Adrenal gland (tissue), 12 donors: ENCODE measurements around the gene RHBDL3. TPM values are rescaled to one million over a fixed set of nuclear protein-coding genes. Genes with fewer than 3 reads are reported as not detected.
"Not testable (repeated sequence)": the region's sequence is repeated elsewhere in the genome, so short reads cannot be mapped to it uniquely, and the experiment has no call there.

Experiments
- DNase-seq, 7 donors: peaks; one replicate each; pipeline ENCODE4 v3.0.0-alpha.2; 2019 to 2020
- H3K27ac ChIP-seq, 5 donors: fragments of 200-600 bp; sonication (generic) in 4 of 5; 1 replicate in 3 of 5; 2 replicates in 2 of 5; pipeline versions ENCODE4 v1.5.1 to v1.8.0; 2016 to 2020; ENCODE audit warnings: mild to moderate bottlenecking in 1 of 5
- H3K27me3 ChIP-seq: fragments of 200-600 bp; 2 replicates; pipeline ENCODE4 v1.8.0; 2021
- H3K36me3 ChIP-seq, 2 donors: fragments of 200-600 bp; replicated peaks in 1 of 2; 1 replicate in 1 of 2; 2 replicates in 1 of 2; pipeline versions ENCODE4 v1.5.1 to v1.8.0; 2018 to 2022
- H3K4me1 ChIP-seq, 2 donors: fragments of 200-600 bp; replicated peaks in 1 of 2; 1 replicate in 1 of 2; 2 replicates in 1 of 2; pipeline versions ENCODE4 v1.5.1 to v1.8.0; 2018 to 2021
- H3K4me3 ChIP-seq, 4 donors: fragments of 200-600 bp; sonication (generic) in 3 of 4; one replicate each; pipeline ENCODE4 v1.5.1; 2016 to 2018
- H3K9me3 ChIP-seq, 3 donors: fragments of 200-600 bp; sonication (generic) in 1 of 3; replicated peaks in 1 of 3; 1 replicate in 2 of 3; 2 replicates in 1 of 3; pipeline versions ENCODE4 v1.5.1 to v1.8.0; 2016 to 2021
- CTCF ChIP-seq, 6 experiments: fragments of 450-650 bp in 4 of 6; fragments of 200-600 bp in 2 of 6; sonication (generic) in 1 of 6; IDR thresholded peaks; 1 replicate in 5 of 6; 2 replicates in 1 of 6; pipeline versions ENCODE4 v1.5.1 to v1.8.0; 2016 to 2021; ENCODE audit warnings: antibody characterized with exemption in 6 of 6, mild to moderate bottlenecking in 2 of 6, moderate library complexity in 1 of 6
- POLR2A ChIP-seq, 2 donors: fragments of 450-650 bp; IDR thresholded peaks; one replicate each; pipeline ENCODE4 v1.6.1; 2017; ENCODE audit warnings: antibody characterized with exemption in 2 of 2, mild to moderate bottlenecking in 2 of 2, moderate library complexity in 1 of 2
- WGBS, 4 donors: extraction: QIAGEN DNeasy Blood & Tissue Kit in 2 of 4; methylation state at CpG; one replicate each; pipeline versions ENCODE4 v1.1.5 to v1.1.7; 2013 to 2017; 5-methylcytosine and 5-hydroxymethylcytosine counted together
- intact Hi-C, 2 donors: fragments of 100-400 bp; cut with DNase I; formaldehyde crosslinking; loops; one replicate each; pipeline versions ENCODE4 v1.14.1 to v1.15.0; 2022 to 2023
- polyA plus RNA-seq, 3 donors: library from polyadenylated mRNA; stranded (reverse); fragments of 200-250 nt in 2 of 3; fragments of 350-450 nt in 1 of 3; fragmentation: Illumina TruSeq in 1 of 3; extraction: RNeasy Lipid Tissue Mini Kit (QIAGEN cat#74804) in 1 of 3; gene quantifications; one replicate each; pipeline ENCODE4 v1.2.3, GENCODE V29; 2013 to 2014
- total RNA-seq, 9 donors: library from RNA; depleted of rRNA in 4 of 9; stranded (reverse); fragments of >200 nt in 4 of 9; fragments of 120-200 nt in 1 of 9; fragmentation: NEBNext Ultra II Directional in 1 of 9; extraction: Animal tissue kit (Norgen Biotek cat#: 25700) in 1 of 9; gene quantifications; one replicate each; pipeline versions ENCODE4 v1.1.0 to v1.2.4, GENCODE V29; 2013 to 2023
- donor health status: healthy with polysubstance abuse.
- donor health status: Bipolar disorder and iron deficiency.
- donor health status: DM: yes; HTN: yes; CAD: no.
- donor health status: DM: no; HTN: no; CAD: no.
- donor health status: DM: no; HTN: no; CAD: no.
- donor health status: DM: yes; HTN: yes; CAD: no.

The RHBDL3 gene
- total and polyA plus RNA-seq, 12 donors: 1.7 to 10.2 (median 5.1) TPM

DNA sequence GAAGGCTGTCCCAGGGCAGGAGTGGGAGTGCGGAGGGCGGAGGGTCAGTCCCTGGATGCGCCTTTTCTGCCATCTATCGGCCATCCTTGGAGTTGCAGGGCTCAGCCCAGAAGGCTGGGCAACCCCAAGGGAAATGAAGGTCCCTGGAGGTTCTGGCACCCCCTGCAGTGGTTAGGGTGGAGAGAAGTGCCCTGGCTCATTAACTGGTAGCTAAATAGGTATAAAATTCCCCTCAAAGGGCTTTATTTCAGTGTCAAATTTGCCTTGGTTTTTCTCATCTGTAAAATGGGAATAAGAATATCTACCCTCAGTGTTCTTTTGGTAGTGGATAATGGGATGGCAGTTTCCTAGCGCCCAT lies 53.9 kb downstream of the RHBDL3 start:
- no peaks in the 10 kb centered on the region for H3K9me3 ChIP-seq
- peaks cover 0 to 8% of the 10 kb centered on the region in 2 donors for H3K4me1 ChIP-seq
- 16 to 22% (median 19%) methylated on average over 5 of the region's 5 CpGs for WGBS, 4 donors
- peak; percentile 72 to 90 (median 81) for DNase-seq
- TF ChIP-seq POLR2A (IDR thresholded peaks at IDR 0.05) (no peak), CTCF (IDR thresholded peaks at IDR 0.05) (peak; percentile 87 to 98 (median 95))
- H3K4me3 ChIP-seq: no peak overlapping the region
- intact Hi-C loops: loop anchor here in 1 of 2 donors (2.0 kb wide), 1 partner anchor 67 kb away; no protein-coding TSS in a partner anchor
- no peaks in the 10 kb centered on the region for H3K27me3 ChIP-seq
- no peaks in the 10 kb centered on the region for H3K36me3 ChIP-seq
- no peak overlapping the region for H3K27ac ChIP-seq

DNA sequence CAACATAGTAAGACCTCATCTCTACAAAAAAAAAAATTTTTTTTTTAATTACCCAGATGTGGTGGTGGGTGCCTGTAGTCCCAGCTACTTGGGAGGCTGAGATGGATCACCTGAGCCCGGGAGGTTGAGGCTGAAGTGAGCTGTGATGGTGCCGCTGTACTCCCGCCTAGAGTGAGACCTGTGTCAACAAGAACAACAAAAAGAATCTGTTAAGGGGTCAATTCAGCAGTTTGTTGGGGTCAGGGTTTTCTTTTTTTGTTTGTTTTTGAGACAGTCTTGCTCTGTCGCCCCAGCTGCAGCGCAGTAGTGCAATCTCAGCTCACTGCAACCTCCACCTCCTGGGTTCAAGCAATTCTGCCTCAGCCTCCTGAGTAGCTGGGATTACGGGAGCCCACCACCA lies 54.4 kb downstream of the RHBDL3 start:
- intact Hi-C loops, DNase-seq: not testable (repeated sequence)

GRCh38 chr17:32320847-32321246 lies 55.2 kb downstream of the RHBDL3 start:
- intact Hi-C loops: no loop called here
- H3K4me1 ChIP-seq: peaks cover 0 to 11% of the 10 kb centered on the region in 2 donors
- DNase-seq: no peak
- TF ChIP-seq POLR2A (IDR thresholded peaks at IDR 0.05) (no peak), CTCF (IDR thresholded peaks at IDR 0.05) (no peak)
- H3K27ac ChIP-seq: no peak overlapping the region
- WGBS, 4 donors: 93 to 97% (median 95%) methylated on average over 10 to 15 of the region's 15 CpGs
- H3K27me3 ChIP-seq: no peaks in the 10 kb centered on the region
- H3K4me3 ChIP-seq: no peak overlapping the region
- H3K36me3 ChIP-seq: no peaks in the 10 kb centered on the region
- H3K9me3 ChIP-seq: no peaks in the 10 kb centered on the region

More for the DNA sequence above, 54.4 kb downstream of the RHBDL3 start:
- peaks cover 0 to 11% of the 10 kb centered on the region in 2 donors for H3K4me1 ChIP-seq
- H3K36me3 ChIP-seq, H3K27me3 ChIP-seq, H3K4me3 ChIP-seq, H3K27ac ChIP-seq, H3K9me3 ChIP-seq: not testable (repeated sequence)
- WGBS, 4 donors: 82 to 92% (median 91%) methylated on average over 6 of the region's 6 CpGs

DNA sequence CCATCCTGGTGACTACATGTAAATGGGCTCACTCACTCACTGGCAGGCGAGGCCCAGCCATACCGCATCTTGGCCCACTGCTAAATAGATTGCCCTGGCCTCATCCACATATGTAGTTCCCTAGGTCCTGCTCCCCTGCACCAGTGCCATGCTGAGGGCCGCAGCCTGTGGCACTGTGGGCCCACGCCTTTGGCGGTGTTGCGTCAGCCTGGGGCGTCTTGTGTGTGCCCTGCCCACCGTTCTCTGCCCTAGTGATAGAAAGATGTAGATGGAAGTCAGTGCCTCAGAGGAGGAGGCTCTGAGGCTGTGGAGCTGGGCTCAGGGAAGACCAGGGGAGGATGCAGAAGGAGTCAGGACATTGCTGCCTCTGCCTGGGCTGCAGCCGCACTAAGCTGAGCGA lies 57.4 kb downstream of the RHBDL3 start:
- no peak for TF ChIP-seq POLR2A (IDR thresholded peaks at IDR 0.05)
- TF ChIP-seq CTCF (IDR thresholded peaks at IDR 0.05): no peak
- intact Hi-C loops: loop anchor here in 1 of 2 donors (2.0 kb wide), 1 partner anchor 70 kb away; no protein-coding TSS in a partner anchor
- Histone ChIP-seq H3K9me3 (no peaks in the 10 kb centered on the region), H3K27ac (no peak overlapping the region), H3K36me3 (no peaks in the 10 kb centered on the region), H3K4me1 (peaks cover 0 to 11% of the 10 kb centered on the region in 2 donors), H3K4me3 (no peak overlapping the region), H3K27me3 (no peaks in the 10 kb centered on the region)
- no peak for DNase-seq
- WGBS, 4 donors: 91 to 100% (median 95%) methylated on average over 3 to 10 of the region's 10 CpGs
